Stimulated activated CD4-positive, alpha-beta T cell treated with anti-CD3 and anti-CD28 coated beads, Interleukin-15, amount 100 ng/mL, for 48 hours (primary cell): Measurements from ENCODE around the gene MAPK11.
"Not testable (repeated sequence)": the region's sequence is repeated elsewhere in the genome, so short reads cannot be mapped to it uniquely, and the experiment has no call there.

ENCODE experiments used
- DNase-seq, 2 donors: peaks; one replicate each; pipeline ENCODE4 v3.0.0-alpha.2; 2020; ENCODE audit warnings: low read depth in 2 of 2

The MAPK11 gene

DNA sequence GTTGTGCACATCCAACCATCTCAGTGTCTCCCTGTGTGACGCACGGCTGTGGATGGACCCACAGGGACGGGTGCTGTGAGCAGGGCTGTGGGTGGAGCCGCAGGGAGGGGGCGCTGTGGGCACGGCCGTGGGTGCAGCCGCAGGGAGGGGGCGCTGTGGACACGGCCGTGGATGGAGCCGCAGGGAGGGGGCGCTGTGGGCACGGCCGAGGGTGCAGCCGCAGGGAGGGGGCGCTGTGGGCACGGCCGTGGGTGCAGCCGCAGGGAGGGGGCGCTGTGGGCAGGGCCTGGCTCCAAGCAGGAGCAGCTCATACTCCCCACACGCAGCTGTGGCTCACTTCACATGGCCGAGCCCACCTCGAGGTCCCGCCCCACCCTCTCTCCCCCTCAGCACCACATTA, 6.0 kb upstream of the MAPK11 start:
- DNase-seq, result peak; percentile 31 to 38

DNA sequence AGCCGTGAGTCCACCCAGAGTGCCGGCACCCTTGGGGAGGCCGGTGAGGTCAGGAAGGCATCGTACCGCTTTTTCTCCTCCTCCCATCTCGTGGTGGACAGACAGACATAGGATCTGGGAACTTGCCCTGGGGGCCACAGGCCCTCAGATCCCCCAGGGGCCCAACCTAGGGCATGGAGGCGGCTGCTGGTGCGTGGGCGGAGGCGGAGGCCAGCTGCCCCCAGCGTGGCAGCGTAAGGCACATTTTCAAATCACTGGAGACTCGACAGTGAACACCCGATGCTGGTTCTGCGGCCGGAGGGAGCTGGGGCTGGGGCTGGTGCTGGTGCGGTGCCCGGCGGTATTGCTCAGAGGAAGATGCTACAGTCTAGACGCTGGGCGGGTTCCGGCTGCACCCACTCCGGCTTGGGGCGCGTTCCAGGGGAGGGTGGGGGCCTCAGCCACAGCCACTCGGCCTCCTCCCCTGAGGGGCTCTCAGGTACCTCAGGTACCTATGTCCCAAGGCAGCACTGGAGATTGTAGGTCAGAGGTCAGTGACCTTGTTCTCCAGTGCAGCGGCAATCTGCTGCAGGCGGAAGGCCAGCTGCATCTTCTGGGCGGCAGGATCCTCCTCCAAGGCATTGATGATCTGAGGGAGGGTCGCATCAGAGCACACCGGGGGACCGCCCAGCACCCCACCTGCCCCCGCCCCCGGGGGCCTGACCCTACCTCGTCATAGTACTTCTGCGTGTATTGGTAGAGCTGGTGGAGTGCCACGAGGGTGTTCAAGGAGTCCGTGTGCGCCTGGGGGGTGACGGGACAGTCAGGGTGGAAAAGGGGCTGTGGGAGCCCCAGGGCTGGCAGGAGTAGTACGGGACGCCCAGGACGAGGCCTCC, 5.2 kb upstream of the MAPK11 start:
- no peak for DNase-seq

DNA sequence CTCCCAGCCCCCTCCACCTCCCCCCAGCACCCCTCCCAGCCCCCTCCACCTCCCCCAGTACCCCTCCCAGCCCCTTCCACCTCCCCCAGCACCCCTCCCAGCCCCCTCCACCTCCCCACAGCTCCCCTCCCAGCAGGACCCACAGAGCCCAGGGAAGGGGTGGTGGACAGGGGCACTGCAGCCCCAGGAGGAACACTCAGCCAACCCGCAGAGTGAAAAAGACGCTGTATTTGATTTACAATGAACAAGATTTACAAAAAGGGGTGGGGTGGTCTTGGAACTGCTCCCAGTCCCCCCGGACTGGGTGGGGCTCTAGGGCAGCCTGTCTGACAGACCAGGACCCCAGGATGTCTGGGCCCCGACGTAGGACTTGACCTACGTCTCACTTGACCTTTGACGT, 4.6 kb upstream of the MAPK11 start:
- DNase-seq, result no peak

DNA sequence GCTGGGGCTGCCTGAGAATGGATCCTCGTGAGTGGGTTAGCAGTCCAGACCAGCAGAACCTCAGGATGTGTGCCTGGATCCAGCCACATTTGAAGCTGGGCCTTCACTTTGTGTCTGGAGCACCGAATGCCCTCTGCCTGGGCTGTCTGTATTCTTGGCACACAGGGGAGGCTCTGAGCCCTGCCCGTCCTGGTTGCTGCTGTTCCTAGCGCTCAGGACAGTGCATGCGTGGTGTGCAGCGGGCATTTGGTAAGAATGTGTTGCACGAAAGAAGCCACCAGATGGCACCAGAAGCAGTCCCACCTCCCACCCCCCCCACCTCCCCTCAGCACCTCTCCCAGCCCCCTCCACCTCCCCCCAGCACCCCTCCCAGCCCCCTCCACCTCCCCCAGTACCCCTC, 4.1 kb upstream of the MAPK11 start:
- no peak for DNase-seq

DNA sequence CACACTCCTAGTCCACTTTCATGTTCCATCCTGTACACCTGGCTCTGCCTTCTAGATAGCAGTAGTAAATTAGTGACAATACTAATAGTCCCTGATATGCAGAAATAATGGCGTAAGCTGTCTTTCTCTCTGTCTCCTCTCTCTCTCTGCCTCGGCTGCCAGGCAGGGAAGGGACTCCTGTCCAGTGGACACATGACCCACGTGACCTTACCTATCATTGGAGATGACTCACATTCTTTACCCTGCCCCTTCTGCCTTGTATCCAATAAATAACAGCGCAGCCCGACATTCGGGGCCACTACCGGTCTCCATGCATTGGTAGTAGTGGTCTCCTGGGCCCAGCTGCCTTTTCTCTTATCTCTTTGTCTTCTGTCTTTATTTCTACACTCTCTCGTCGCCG, 3.6 kb upstream of the MAPK11 start:
- DNase-seq, result not testable (repeated sequence)

DNA sequence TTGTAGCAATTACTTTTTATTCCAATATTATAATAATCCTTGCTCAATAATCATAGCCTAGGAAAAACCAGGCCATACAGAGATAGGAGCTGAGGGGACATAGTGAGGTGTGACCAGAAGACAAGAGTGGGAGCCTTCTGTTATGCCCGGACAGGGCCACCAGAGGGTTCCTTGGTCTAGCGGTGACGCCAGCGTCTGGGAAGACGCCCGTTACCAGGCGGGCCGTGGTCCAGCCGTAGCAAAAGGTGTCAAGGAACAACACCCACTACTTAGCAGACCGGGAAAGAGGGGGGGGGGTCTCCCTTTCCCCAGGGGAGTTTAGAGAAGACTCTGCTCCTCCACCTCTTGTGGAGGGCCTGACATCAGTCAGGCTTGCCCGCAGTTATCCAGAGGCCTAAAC, 3.2 kb upstream of the MAPK11 start:
- not testable (repeated sequence) for DNase-seq

DNA sequence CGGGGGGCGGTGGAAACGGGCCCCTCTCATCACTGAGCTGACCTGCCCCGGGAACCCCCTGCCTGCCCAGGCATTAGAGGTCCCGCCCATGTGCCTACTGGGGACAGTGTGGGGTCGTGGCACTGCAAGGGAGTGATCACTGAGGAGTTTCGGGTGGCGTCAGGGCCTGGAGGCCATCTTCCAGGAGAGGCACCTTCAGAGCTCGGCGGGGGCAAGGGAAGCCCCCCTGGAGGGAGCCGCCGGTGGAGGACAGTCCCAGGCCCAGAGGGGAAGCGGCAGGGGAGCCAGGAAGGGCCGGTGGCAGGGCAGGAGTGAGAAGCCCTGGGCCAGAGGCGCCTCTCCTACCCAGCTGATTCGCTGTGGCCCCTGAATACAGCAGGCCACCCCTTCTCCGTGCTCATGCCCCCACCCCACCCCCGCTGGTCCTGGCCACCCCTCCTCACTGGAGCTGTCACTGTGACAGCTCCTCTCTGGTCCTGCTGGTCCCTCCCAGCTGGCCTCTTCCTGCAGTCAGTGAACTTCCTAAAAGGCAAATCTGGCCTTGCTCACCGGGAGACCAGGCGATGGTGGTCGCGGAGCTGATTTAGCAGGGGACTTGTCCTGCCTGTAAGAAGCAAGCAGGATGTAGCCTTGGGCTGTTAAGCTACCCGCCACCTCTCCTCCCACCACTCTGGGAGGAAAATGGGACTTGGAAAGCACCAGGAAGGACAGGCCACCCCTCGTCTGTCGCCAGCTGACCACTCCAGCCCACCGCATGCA, 2.0 kb upstream of the MAPK11 start:
- DNase-seq, result no peak

DNA sequence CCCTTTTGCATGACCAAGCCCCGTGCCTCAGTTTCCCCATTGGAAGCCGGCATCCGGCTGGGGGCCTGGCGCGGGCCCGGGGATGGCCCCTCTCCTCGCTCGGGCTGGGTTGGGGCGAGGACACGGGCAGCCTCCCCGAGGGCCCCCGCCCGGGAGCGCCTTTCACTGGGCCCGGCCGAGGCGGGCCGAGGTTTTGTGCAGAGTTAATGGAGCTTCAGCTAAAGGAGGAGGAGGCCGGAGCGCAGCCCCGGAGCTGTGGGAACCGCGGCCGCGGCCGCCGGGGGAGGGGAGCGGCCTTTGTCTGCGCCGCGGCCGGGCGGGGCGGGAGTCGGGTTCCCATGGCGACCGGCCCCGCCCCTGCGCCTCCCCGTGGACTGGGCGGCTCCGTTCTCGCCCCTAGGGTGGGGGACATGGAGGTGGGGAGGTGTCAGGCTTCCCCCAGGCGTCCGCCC, 1.4 kb upstream of the MAPK11 start:
- DNase-seq, result no peak

DNA sequence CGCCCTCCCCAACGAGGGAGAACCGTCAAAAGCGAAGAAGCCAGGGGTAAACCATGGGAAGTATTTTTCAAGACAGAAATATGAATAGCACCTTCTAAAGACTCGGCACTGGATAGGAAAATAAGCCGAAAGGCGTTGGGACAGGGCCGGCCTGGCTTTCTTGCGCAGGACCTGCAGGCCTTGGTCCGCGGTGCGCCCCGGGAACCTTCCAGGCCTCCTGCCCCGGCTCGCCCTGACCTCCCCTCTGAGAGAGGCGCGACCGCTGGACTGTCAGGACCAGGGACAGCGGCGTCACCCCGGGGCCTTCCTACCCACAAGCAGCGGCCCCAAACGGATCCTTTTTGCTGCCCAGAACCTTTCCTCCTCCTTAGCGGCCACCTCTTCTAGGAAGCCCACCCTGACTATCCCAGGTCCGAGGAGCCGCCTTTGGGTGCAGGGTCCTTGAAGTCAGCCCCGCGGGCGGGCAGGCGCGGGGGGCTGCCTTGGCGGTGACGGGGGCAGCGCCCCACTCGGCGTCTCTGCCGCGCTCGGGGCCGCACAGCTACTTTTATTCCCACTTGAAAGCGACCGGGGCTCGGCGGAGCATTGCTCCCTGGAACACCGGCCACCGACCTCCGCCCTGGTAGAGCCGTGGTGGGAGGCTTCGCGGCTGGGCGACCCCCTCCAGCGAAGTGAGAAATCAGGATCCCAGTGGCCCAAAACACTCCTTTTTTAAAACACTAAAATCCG, 650 bp upstream of the MAPK11 start:
- DNase-seq, result no peak

DNA sequence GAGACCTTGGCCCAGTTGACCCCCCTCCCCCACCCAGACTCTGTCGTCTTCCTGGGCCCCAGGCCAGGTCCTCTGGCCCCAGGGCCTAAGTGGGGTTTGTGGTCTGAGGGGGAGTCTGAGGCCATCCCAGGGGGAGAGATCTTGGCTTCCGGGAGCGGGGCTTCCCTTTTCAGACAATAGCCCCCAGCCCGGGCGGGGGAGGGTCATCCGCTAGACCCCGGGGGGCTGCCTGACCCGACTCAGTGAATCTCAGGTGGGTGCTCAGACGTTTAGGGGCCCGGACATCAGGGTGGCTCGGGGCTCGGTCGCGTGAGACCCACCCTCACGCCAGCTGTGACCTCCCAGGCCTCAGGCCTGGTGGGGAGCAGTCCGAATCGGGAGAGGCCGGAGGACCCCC, 609 bp downstream of the MAPK11 start:
- no peak for DNase-seq

DNA sequence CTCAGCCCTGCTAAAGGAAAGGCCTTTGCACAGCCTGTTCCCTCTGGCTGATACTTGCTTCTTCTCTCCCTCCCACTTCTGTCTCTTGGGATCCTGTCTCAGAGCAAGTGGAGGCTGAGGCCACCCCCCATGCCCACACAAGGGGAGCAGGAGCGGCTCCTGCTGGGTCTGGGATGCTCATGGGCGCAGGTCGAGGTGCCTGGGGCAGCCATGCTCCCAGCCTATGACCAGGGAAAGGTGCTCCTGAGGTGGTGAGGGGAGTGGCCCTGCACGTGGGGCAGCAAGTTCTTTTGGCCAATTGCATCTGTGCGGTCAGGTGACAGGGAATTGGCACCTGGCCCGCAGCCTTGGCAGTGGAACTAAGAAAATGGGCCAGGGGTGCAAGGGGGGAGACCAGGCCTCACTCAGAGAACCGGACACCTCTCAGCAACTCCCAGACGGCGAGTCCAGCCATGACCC, 1.5 kb downstream of the MAPK11 start:
- no peak for DNase-seq

DNA sequence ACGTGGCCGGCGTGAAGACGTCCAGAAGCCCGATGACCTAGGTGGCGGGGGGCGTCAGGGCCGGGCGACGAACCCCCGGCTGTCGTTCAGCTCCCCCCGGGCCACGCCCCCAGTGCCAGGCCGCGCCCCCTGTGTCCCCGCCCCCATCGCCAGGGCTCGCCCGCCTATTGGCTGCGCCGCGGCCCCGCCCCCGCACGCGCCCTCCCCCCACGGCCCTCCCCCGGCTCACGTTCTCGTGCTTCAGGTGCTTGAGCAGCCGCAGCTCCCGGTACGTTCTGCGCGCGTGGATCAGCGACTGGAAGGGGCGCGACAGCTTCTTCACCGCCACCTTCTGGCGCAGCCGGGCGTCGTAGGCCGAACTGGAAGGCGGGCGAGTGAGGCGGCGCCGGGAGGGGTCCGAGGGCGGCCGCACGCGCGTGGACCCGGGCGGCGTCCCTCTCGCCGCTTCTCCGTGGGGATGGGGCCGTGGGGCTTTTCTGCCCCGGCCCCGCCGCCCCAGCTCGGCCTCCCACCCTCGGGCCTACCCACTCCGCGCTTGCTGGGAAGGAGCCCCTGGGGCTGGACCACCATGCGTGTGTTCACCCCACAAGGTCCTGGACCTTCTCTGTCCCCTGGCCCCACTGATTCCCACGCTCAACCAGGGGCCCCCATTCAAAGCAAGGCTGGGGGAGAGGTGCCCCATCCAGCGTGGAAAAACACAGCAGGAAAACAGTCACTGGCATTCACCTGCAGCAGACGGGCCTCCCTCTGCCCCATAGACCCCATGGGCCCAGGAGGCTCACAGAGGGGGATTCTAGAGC, 2.4 kb downstream of the MAPK11 start:
- DNase-seq, result peak in 1 of 2 donors; percentile 50

DNA sequence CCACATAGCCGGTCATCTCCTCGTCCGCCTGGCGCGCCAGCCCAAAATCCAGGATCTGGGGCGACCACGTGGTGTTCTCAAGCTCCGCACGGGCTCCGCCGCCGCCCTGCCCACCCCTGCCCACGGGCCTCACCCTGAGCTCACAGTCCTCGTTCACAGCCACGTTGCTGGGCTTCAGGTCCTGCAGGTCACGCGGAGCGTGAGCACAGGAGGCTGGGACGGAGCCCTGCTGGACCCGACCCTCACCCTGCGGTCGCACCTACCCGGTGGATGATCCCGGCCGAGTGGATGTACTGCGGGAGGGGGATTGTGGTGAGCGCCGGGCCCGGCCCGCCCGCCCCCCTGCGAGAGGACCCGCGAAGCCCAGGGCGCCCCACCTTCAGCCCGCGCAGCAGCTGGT, 3.2 kb downstream of the MAPK11 start:
- no peak for DNase-seq

DNA sequence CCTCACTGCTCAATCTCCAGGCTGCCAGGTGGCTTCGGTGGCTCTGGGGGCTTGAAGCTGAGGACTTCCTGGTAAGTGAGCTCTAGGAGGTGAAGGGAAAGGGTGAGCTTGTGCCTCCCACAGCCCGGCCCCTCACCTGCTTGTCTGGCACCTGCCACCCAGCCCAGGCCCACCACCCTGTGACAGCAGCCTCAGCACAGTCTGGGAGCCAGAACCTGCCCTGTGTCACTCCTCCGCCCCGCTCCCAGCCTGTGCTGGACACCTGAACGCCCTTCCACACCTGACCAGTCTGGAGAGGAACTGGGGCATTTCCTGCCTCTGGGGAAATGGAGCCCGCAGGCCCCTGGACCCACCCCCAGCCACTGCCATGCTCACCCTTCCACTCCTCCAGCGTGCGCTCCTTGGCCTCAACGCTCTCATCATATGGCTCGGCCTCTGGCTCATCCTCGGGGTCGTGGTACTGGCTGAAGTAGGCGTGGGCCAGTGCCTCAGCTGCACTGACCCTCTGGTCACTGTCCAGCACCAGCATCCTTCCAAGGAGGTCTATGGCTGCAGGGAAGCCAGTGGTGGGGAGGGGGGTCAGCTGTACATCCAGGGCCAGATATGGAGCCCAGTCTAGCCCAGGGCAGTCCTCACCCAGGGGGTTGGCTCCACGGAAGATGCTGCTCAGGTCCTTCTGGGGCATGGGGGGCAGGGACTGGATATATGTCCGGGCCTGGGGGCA, 5.1 kb downstream of the MAPK11 start:
- no peak for DNase-seq

DNA sequence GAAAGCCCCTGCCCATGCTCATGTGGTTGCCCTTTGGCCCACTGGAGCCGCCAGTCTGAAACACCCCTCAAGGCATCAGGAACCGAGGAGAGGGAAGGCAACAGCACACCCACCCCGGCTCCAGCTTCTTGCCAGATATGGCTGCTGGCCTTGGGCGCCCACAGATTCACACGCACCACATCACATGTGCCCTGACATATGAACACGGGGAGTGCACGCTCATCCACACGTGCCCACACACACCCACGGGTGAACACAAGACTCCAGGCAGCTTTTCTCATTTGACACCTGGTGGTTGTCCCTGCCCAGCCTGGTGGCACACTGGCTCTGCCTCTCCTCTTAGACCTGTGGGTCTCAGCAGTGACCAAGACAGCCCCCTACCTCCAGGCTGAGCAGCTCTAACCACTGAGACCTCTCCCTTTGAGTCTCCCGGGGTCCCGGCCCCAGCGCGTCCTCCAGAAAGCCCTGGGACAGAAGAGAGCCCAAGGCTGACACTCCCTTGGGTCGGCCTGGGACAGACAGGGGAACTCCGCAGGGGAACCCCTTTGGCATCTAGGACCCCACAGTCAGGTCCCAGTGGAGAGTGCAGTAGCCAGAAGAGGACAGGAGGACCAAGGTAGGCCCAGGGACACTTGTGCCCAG, 6.0 kb downstream of the MAPK11 start:
- no peak for DNase-seq

DNA sequence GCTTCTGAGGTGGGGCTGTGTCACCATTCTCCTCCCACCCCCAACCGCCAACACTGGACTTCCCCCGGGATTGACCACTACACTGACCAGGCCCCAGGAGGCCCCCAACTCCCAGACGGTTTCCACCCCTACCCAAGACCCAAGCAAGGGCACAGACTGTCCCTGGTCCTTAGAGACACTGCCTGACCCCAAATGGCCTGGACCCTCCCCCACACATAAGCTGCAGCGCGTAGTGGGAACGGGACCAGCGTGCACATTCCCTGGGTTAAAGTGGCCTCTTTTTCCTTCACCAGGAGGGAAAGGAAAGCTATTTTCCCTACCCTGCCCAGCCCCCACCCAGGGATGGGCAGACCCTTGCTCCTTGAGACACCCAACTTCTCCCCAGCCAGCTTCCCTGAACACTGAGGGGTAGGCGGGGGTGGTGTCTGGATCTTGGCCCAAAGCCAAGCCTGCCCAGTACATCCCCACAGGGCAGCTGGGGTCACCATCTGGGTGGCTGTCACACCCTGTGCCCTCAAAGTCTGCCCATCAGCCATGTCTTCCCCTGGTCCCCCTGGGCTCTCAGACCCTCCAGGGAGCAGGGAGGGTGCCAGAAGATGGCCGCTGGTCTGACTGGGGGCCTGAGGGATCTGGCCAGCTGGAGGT, 7.1 kb downstream of the MAPK11 start:
- no peak for DNase-seq

DNA sequence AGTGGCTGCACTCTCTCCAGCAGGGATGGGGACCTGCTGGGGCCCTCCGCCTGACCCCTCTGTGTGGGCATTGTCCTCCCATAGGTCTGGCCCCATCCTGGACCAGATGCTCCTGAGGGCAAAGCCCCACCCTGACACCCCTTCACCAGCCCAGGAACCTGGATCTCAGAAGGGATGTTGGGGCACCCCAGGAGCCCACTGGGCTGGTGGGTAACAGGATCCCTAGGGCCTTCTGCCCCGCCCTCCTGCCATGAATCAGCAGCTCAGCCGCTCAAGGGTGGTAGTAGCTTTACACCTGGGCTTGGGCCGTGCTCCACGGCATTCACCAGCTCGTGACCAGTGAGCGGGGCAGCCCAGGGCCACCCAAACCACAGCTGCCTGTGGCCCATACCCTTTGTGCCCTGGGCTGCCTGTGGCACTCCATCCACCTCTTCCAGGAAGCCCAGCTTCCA, 7.7 kb downstream of the MAPK11 start:
- no peak for DNase-seq

DNA sequence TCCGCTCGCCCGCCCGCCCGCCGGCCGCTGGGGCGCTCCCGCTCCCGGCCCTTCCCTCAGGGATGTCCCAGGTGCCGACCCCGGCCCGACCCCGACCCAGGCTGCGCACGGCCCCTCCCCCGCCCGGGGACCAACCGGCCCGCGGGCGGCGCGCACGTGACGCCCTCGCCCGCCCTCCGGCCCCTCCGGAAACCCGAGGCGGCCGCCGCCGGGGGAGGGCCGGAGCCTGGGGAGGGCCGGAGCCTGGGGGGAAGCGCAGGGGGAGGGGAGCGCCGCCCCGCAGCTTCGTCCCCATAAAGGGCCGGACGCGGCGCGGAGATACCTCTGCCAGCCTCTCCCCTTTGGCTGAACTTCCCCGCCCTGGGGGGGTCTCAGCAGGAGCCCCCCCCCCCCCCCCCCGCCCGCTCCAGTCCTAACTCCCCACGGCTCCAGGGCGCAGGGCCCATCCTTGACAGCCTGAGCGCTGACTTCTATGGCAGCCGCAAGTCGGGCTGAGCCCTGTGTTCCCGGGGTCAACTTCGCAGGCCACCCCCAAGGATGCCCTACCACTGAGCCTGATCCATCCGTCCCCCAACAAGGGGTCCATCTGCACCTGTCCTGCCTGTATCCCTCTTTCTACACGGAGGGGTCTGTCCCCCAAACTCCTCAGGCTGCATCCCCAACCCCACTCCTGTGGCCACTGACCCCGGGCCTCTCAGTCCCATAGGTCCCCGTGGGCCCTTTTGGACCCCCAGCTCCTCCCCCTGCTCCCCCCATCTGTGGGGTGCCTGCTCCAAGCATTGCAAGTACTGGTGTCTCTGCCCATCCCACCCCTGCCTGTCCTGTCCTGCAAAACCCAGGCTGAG, 8.3 kb downstream of the MAPK11 start, which contains the start of gene MAPK12:
TSS of gene MAPK12 (minus strand) at position 69 of the 845 bp plus-strand sequence. CDS start 174 bp downstream, outside the sequence.
- DNase-seq, result no peak
